GM23248 (cell line): ENCODE results near the gene HOXC11. TPM values are rescaled to one million over a fixed set of nuclear protein-coding genes. Genes with fewer than 3 reads are reported as not detected.

Experiments
- DNase-seq: peaks from one replicate; pipeline ENCODE4 v3.0.0-alpha.2; 2015
- H2AFZ ChIP-seq: fragments of 200-600 bp; sonication (generic); 2 replicates; pipeline ENCODE4 v1.6.1; 2016; ENCODE audit warnings: antibody characterized with exemption
- H3F3A ChIP-seq: fragments of 200-600 bp; sonication (generic); 2 replicates; pipeline ENCODE4 v1.6.1; 2016; ENCODE audit warnings: mild to moderate bottlenecking, antibody characterized with exemption, mixed run types; ENCODE audit not compliant: insufficient read depth
- H3K27ac ChIP-seq: fragments of 200-600 bp; sonication (generic); 2 replicates; pipeline ENCODE4 v1.5.1; 2016; ENCODE audit warnings: mild to moderate bottlenecking
- H3K27me3 ChIP-seq: fragments of 200-600 bp; sonication (generic); replicated peaks from 2 replicates; pipeline ENCODE4 v1.6.1; 2016; ENCODE audit warnings: mild to moderate bottlenecking; ENCODE audit not compliant: insufficient read depth
- H3K36me3 ChIP-seq: fragments of 200-600 bp; sonication (generic); 2 replicates; pipeline ENCODE4 v1.6.1; 2016; ENCODE audit warnings: low read depth, mild to moderate bottlenecking
- H3K4me1 ChIP-seq: fragments of 200-600 bp; sonication (generic); 2 replicates; pipeline ENCODE4 v1.6.1; 2016; ENCODE audit warnings: mild to moderate bottlenecking; ENCODE audit not compliant: insufficient read depth
- H3K4me2 ChIP-seq: fragments of 200-600 bp; sonication (generic); one replicate; pipeline ENCODE4 v1.6.1; 2016; ENCODE audit warnings: mild to moderate bottlenecking; ENCODE audit not compliant: unreplicated experiment
- H3K4me3 ChIP-seq: fragments of 200-600 bp; sonication (generic); 2 replicates; pipeline ENCODE4 v1.5.1; 2016; ENCODE audit warnings: mild to moderate bottlenecking
- H3K79me2 ChIP-seq: fragments of 200-600 bp; sonication (generic); 2 replicates; pipeline ENCODE4 v1.6.1; 2016; ENCODE audit warnings: mild to moderate bottlenecking; ENCODE audit not compliant: insufficient read depth
- H3K9ac ChIP-seq: fragments of 200-600 bp; sonication (generic); 2 replicates; pipeline ENCODE4 v1.6.1; 2016; ENCODE audit warnings: mild to moderate bottlenecking
- H3K9me2 ChIP-seq: fragments of 200-600 bp; sonication (generic); 2 replicates; pipeline ENCODE4 v1.6.1; 2016; ENCODE audit warnings: mixed run types, mild to moderate bottlenecking, moderate library complexity; ENCODE audit not compliant: insufficient read depth
- H3K9me3 ChIP-seq: fragments of 200-600 bp; sonication (generic); one replicate; pipeline ENCODE4 v1.6.1; 2017; ENCODE audit warnings: low read depth
- H4K20me1 ChIP-seq: fragments of 200-600 bp; sonication (generic); 2 replicates; pipeline ENCODE4 v1.6.0; 2016; ENCODE audit not compliant: insufficient read depth
- EZH2 ChIP-seq: fragments of 200-600 bp; sonication (generic); IDR thresholded peaks from 2 replicates; pipeline ENCODE4 v1.6.1; 2018; ENCODE audit warnings: antibody characterized with exemption, mild to moderate bottlenecking; ENCODE audit not compliant: insufficient read depth, poor library complexity, severe bottlenecking
- EZH2phosphoT487 ChIP-seq: fragments of 200-600 bp; sonication (generic); IDR thresholded peaks from 2 replicates; pipeline ENCODE4 v1.6.1; 2018; ENCODE audit warnings: antibody characterized with exemption, moderate library complexity, mild to moderate bottlenecking, low read depth; ENCODE audit not compliant: insufficient read depth
- WGBS, 2 experiments: methylation state at CpG; one replicate each; pipeline ENCODE4 v1.1.6; 2015 to 2017; ENCODE audit warnings: low lambda C conversion rate in 2 of 2, low coverage in 1 of 2; ENCODE audit errors: missing lambda C conversion rate in 2 of 2; 5-methylcytosine and 5-hydroxymethylcytosine counted together
- in situ Hi-C: fragments of 300-500 bp; cut with MboI; formaldehyde crosslinking; loops from 2 replicates; pipeline ENCODE4 v1.15.0; 2020
- polyA plus RNA-seq: library from polyadenylated mRNA; unstranded; fragments of >200 nt; fragmentation: Nextera tagmentation; extraction: Ambion mirVana; gene quantifications from 2 replicates; pipeline ENCODE4 v1.2.1, GENCODE V29; 2016
- total RNA-seq: library from RNA; depleted of rRNA; stranded (reverse); fragments of >200 nt; shearing (Covaris generic); gene quantifications from 2 replicates; pipeline ENCODE4 v1.2.3, GENCODE V29; 2014

The HOXC11 gene
- total and polyA plus RNA-seq, 2 experiments from 2014 or later = not detected

- Histone ChIP-seq H3K79me2 (no peaks in the 10 kb centered on the region), H3K9me3 (no peaks in the 10 kb centered on the region), H3K4me3 (no peak overlapping the region), H3K4me1 (no peaks in the 10 kb centered on the region), H4K20me1 (no peaks in the 10 kb centered on the region), H3K4me2 (no peak overlapping the region), H3K27me3 (peaks cover 99% of the 10 kb centered on the region), H2AFZ (no peak overlapping the region), H3K36me3 (no peaks in the 10 kb centered on the region), H3F3A (no peaks in the 10 kb centered on the region), H3K9me2 (no peaks in the 10 kb centered on the region), H3K27ac (no peak overlapping the region), H3K9ac (no peak overlapping the region)
- no peak for DNase-seq
- WGBS, 2 experiments = 2 to 14% methylated on average over 2 of the region's 2 CpGs
- TF ChIP-seq EZH2 = peak; percentile 41
- no peak for TF ChIP-seq EZH2phosphoT487
- in situ Hi-C loops = no loop called here
Measured at GRCh38 chr12:53964315-53964713, 8.6 kb upstream of the HOXC11 start.

GRCh38 chr12:53965281-53966084 lies 7.4 kb upstream of the HOXC11 start:
- peak; percentile 83 for TF ChIP-seq EZH2
- TF ChIP-seq EZH2phosphoT487 = no peak
- H3K9me3 ChIP-seq = no peaks in the 10 kb centered on the region
- H3F3A ChIP-seq = no peaks in the 10 kb centered on the region
- in situ Hi-C loops = no loop called here
- no peaks in the 10 kb centered on the region for H3K9me2 ChIP-seq
- no peak overlapping the region for H2AFZ ChIP-seq
- no peaks in the 10 kb centered on the region for H3K4me1 ChIP-seq
- H4K20me1 ChIP-seq = no peaks in the 10 kb centered on the region
- H3K27me3 ChIP-seq = peaks cover 99% of the 10 kb centered on the region
- no peaks in the 10 kb centered on the region for H3K79me2 ChIP-seq
- no peaks in the 10 kb centered on the region for H3K36me3 ChIP-seq
- WGBS, 2 experiments = 5% methylated on average over 17 to 18 of the region's 18 CpGs
- DNase-seq = no peak
- no peak overlapping the region for H3K9ac ChIP-seq
- no peak overlapping the region for H3K4me3 ChIP-seq
- H3K27ac ChIP-seq = no peak overlapping the region
- no peak overlapping the region for H3K4me2 ChIP-seq

DNA sequence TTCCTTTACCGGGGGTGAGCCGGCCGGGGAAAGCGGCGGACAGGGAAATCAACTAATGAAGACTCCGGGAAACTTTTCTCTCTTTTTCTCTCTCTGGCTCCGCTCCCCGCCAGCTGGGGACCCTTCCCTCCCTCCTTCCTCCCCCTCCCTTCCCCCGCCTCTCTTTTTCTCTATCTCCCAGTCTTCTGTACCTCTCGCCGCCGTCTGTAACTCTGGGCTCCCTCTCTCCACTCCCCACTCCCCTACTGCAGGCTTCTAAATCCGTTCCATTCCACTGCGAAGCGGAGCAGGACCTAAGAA lies 6.9 kb upstream of the HOXC11 start:
- H3K4me1 ChIP-seq = no peaks in the 10 kb centered on the region
- no peaks in the 10 kb centered on the region for H3K9me3 ChIP-seq
- no peaks in the 10 kb centered on the region for H3F3A ChIP-seq
- in situ Hi-C loops = no loop called here
- H3K36me3 ChIP-seq = no peaks in the 10 kb centered on the region
- H3K27me3 ChIP-seq = peaks cover 99% of the 10 kb centered on the region
- H4K20me1 ChIP-seq = no peaks in the 10 kb centered on the region
- no peak overlapping the region for H3K9ac ChIP-seq
- 20 to 32% methylated on average over 9 to 15 of the region's 15 CpGs for WGBS, 2 experiments
- H3K4me3 ChIP-seq = no peak overlapping the region
- H2AFZ ChIP-seq = no peak overlapping the region
- no peaks in the 10 kb centered on the region for H3K9me2 ChIP-seq
- TF ChIP-seq EZH2phosphoT487 (no peak; the same call in 1 of the 2 replicates), EZH2 (no peak)
- no peak for DNase-seq
- H3K79me2 ChIP-seq = no peaks in the 10 kb centered on the region
- no peak overlapping the region for H3K27ac ChIP-seq
- no peak overlapping the region for H3K4me2 ChIP-seq

DNA sequence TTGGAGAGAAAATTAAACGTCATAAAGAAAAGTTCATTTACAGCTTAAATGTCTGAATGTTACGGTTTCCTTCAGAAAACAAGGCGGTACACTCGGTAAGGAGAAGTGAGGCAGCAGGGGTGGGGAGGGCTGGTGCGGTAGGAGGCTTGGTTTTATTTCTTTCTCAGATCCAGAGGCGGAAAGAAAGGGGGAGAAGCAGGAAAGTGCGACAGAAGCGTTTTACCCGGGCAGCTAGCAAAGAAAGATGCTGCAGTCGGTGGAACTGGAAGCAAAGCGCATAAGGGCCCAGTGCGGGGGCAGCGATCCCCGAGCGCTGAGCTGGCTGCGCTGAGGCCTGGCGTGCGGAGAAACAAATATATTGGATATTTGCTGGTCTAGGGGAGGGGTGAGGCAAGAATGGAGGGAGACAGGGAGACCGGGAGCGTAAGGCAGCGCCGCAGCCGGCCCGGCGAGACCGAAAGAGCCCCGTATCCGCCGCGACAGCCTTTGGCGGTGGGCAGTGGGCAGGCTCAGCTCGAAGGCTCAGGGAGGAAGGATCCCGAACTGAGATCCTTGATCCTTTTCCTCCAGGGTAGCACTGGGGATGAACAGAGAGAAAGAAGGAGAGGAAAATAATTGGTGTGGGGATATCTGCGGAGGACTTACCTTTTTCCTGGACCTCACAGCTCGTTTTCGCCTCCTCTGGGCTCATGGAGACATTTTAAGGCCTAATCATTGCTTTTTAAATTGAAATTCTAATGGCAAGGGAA lies 6.4 kb upstream of the HOXC11 start:
- H3K27ac ChIP-seq = no peak overlapping the region

More for the DNA sequence above, 6.4 kb upstream of the HOXC11 start:
- peak; percentile 64 for TF ChIP-seq EZH2
- no peak; the same call in 1 of the 2 replicates for TF ChIP-seq EZH2phosphoT487
- in situ Hi-C loops = no loop called here
- Histone ChIP-seq H4K20me1 (no peaks in the 10 kb centered on the region), H3K4me3 (no peak overlapping the region), H3K27me3 (peaks cover 99% of the 10 kb centered on the region), H3K9ac (no peak overlapping the region), H3K9me2 (no peaks in the 10 kb centered on the region), H2AFZ (no peak overlapping the region), H3K4me1 (no peaks in the 10 kb centered on the region), H3F3A (no peaks in the 10 kb centered on the region), H3K4me2 (no peak overlapping the region), H3K79me2 (no peaks in the 10 kb centered on the region), H3K9me3 (no peaks in the 10 kb centered on the region), H3K36me3 (no peaks in the 10 kb centered on the region)
- no peak for DNase-seq
- WGBS, 2 experiments = 35 to 36% methylated on average over 27 to 36 of the region's 36 CpGs
